ENCODE results near the gene CAMKMT.

- TF ChIP-seq, protein P1, sequence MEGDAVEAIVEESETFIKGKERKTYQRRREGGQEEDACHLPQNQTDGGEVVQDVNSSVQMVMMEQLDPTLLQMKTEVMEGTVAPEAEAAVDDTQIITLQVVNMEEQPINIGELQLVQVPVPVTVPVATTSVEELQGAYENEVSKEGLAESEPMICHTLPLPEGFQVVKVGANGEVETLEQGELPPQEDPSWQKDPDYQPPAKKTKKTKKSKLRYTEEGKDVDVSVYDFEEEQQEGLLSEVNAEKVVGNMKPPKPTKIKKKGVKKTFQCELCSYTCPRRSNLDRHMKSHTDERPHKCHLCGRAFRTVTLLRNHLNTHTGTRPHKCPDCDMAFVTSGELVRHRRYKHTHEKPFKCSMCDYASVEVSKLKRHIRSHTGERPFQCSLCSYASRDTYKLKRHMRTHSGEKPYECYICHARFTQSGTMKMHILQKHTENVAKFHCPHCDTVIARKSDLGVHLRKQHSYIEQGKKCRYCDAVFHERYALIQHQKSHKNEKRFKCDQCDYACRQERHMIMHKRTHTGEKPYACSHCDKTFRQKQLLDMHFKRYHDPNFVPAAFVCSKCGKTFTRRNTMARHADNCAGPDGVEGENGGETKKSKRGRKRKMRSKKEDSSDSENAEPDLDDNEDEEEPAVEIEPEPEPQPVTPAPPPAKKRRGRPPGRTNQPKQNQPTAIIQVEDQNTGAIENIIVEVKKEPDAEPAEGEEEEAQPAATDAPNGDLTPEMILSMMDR (conservative IDR thresholded peaks at IDR 0.05; ENCODE audit: low read length): no peak
- no peak for TF ChIP-seq EZH2phosphoT487 (IDR thresholded peaks at IDR 0.05; ENCODE audit: borderline replicate concordance, low read depth, low read length)
Observed at GRCh38 chr2:44559108-44559507, 197.4 kb downstream of the CAMKMT start.
